Upper lobe of left lung (tissue), 6 donors: Measurements from ENCODE around the gene DIS3. TPM values are rescaled to one million over a fixed set of nuclear protein-coding genes. Genes with fewer than 3 reads are reported as not detected.

Source experiments
- ATAC-seq, 2 donors: fragments of 200-7000 bp; cut with Tn5 transposase; one replicate each; pipeline ENCODE4 v1.9.1; 2022; ENCODE audit warnings: mild to moderate bottlenecking in 2 of 2, moderate library complexity in 2 of 2; ENCODE audit not compliant: low FRiP score in 2 of 2
- DNase-seq, 2 donors: peaks; one replicate each; pipeline ENCODE4 v3.0.0-alpha.2; 2019 to 2020
- H3K27ac ChIP-seq, 4 donors: fragments of 200-600 bp; sonication (generic); one replicate each; pipeline ENCODE4 v1.5.1; 2016 to 2019
- H3K27me3 ChIP-seq, 4 donors: fragments of 200-600 bp; sonication (generic); one replicate each; pipeline ENCODE4 v1.5.1; 2017 to 2019
- H3K36me3 ChIP-seq, 4 donors: fragments of 200-600 bp; sonication (generic); one replicate each; pipeline ENCODE4 v1.5.1; 2016 to 2019
- H3K4me1 ChIP-seq, 4 donors: fragments of 200-600 bp; sonication (generic); one replicate each; pipeline ENCODE4 v1.5.1; 2018 to 2019
- H3K4me3 ChIP-seq, 4 donors: fragments of 200-600 bp; sonication (generic); one replicate each; pipeline ENCODE4 v1.5.1; 2017 to 2019; ENCODE audit warnings: mild to moderate bottlenecking in 2 of 4, moderate library complexity in 1 of 4
- H3K9me3 ChIP-seq, 4 donors: fragments of 200-600 bp; sonication (generic); one replicate each; pipeline ENCODE4 v1.5.1; 2018 to 2019
- EP300 ChIP-seq, 4 donors: sonication (generic); formaldehyde crosslinking; IDR thresholded peaks; one replicate each; pipeline ENCODE4 v1.5.1; 2017; ENCODE audit warnings: antibody characterized with exemption in 4 of 4, control low read depth in 2 of 4
- POLR2A ChIP-seq, 4 donors: fragments of 450-650 bp; IDR thresholded peaks; one replicate each; pipeline ENCODE4 v1.5.1; 2016 to 2017; ENCODE audit warnings: antibody characterized with exemption in 4 of 4, mild to moderate bottlenecking in 2 of 4
- POLR2AphosphoS5 ChIP-seq, 2 donors: sonication (generic); formaldehyde crosslinking; IDR thresholded peaks; one replicate each; pipeline ENCODE4 v1.5.1; 2017; ENCODE audit warnings: antibody characterized with exemption in 2 of 2
- WGBS, 2 donors: methylation state at CpG; one replicate each; pipeline ENCODE4 v1.1.5; 2017 to 2018; 5-methylcytosine and 5-hydroxymethylcytosine counted together
- total RNA-seq, 6 donors: library from RNA; depleted of rRNA in 4 of 6; stranded (reverse); fragments of >200 nt in 4 of 6; gene quantifications; one replicate each; pipeline versions ENCODE4 v1.1.0 to v1.2.1, GENCODE V29; 2016 to 2021
- TF ChIP-seq, protein P1 (sequence below), 6 experiments: fragments of 450-650 bp in 4 of 6; fragments of 200-600 bp in 2 of 6; sonication (generic) in 2 of 6; IDR thresholded peaks; one replicate each; pipeline ENCODE4 v1.5.1; 2016 to 2019; ENCODE audit warnings: antibody characterized with exemption in 6 of 6
- donor health status: DM: no; HTN: no; CAD: no; lungs with moderate emphysema.
- donor health status: DM: no; HTN: yes; CAD: no; lungs with severe emphysema.

The DIS3 gene, protein sequence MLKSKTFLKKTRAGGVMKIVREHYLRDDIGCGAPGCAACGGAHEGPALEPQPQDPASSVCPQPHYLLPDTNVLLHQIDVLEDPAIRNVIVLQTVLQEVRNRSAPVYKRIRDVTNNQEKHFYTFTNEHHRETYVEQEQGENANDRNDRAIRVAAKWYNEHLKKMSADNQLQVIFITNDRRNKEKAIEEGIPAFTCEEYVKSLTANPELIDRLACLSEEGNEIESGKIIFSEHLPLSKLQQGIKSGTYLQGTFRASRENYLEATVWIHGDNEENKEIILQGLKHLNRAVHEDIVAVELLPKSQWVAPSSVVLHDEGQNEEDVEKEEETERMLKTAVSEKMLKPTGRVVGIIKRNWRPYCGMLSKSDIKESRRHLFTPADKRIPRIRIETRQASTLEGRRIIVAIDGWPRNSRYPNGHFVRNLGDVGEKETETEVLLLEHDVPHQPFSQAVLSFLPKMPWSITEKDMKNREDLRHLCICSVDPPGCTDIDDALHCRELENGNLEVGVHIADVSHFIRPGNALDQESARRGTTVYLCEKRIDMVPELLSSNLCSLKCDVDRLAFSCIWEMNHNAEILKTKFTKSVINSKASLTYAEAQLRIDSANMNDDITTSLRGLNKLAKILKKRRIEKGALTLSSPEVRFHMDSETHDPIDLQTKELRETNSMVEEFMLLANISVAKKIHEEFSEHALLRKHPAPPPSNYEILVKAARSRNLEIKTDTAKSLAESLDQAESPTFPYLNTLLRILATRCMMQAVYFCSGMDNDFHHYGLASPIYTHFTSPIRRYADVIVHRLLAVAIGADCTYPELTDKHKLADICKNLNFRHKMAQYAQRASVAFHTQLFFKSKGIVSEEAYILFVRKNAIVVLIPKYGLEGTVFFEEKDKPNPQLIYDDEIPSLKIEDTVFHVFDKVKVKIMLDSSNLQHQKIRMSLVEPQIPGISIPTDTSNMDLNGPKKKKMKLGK
- total RNA-seq = 10 to 100 TPM in 5 of 6 donors, 1 to 10 TPM in 1; 7.3 to 32.3 (median 26.8) TPM

DNA sequence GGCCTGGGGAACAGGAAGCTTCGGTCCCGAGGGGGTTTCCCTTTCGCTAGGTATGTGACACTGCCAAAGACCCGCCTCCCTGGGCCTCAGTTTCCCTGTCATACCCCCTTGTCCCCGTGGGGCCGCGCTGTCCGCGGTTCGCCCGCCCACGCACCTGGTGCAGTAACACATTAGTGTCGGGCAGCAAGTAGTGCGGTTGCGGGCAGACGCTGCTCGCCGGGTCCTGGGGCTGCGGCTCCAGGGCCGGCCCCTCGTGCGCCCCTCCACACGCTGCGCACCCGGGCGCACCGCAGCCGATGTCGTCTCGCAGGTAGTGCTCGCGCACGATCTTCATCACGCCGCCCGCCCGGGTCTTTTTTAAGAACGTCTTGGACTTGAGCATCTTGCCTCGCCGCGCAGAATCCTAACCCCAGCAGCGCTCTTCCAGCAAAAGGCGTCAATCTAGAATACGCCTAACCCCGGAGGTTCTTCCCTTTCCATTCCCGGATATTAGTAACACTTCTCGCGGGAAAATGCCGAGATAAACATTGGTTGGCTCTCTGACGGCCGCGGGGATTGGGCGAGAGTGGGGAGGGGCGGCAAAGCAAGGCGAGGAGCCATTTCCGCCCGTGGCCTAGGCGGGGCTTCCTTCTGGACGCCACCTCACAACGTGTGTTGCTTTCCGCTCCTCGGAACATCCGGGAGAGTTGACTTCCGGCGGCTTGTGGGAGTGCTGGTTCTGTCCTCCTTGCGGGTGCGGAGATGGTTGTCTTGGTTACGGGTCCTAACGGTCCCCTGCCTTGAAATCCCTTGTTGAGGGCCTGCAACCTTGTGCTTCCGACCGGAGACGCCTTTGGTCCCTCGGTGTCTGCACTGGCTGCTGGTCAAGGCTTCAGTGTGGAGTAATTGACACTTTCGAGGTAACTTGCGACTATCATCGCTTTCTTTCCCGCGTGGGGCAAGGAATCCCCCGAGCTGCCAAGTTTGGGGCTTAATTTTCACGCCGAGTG lies at the start of gene DIS3, which contains the start of gene PIBF1:
TSS of gene DIS3 (minus strand) at position 450 of the 989 bp plus-strand sequence. CDS start at position 382, 68 bp downstream.
TSS of gene PIBF1 (plus strand) at position 683 of the 989 bp plus-strand sequence. CDS start 1,337 bp downstream, outside the sequence.
- Histone ChIP-seq H3K4me3 (peak within 1 kb of the TSS; percentile 84 to 99 (median 94)), H3K4me1 (peaks cover 27 to 52% (median 29%) of the 10 kb centered on the region in 4 donors), H3K27me3 (no peaks in the 10 kb centered on the region), H3K27ac (peak within 1 kb of the TSS; percentile 84 to 93 (median 91)), H3K9me3 (no peaks in the 10 kb centered on the region), H3K36me3 (peaks cover 6 to 25% (median 12%) of the 10 kb centered on the region in 4 donors)
- peak; percentile 100 for ATAC-seq
- peak; percentile 94 to 98 for DNase-seq
- TF ChIP-seq EP300 (IDR thresholded peaks at IDR 0.05) = peak in 1 of 4 donors; percentile 83
- peak in 3 of 4 donors; percentile 63 to 86 (median 74) for TF ChIP-seq POLR2A (IDR thresholded peaks at IDR 0.05)
- TF ChIP-seq, protein P1, sequence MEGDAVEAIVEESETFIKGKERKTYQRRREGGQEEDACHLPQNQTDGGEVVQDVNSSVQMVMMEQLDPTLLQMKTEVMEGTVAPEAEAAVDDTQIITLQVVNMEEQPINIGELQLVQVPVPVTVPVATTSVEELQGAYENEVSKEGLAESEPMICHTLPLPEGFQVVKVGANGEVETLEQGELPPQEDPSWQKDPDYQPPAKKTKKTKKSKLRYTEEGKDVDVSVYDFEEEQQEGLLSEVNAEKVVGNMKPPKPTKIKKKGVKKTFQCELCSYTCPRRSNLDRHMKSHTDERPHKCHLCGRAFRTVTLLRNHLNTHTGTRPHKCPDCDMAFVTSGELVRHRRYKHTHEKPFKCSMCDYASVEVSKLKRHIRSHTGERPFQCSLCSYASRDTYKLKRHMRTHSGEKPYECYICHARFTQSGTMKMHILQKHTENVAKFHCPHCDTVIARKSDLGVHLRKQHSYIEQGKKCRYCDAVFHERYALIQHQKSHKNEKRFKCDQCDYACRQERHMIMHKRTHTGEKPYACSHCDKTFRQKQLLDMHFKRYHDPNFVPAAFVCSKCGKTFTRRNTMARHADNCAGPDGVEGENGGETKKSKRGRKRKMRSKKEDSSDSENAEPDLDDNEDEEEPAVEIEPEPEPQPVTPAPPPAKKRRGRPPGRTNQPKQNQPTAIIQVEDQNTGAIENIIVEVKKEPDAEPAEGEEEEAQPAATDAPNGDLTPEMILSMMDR (IDR thresholded peaks at IDR 0.05) = peak in 2 of 6 experiments; percentile 9 to 18
- peak; percentile 80 to 92 for TF ChIP-seq POLR2AphosphoS5 (IDR thresholded peaks at IDR 0.05)
- WGBS, 2 donors = 0 to 1% methylated on average over 37 to 57 of the region's 81 CpGs

DNA sequence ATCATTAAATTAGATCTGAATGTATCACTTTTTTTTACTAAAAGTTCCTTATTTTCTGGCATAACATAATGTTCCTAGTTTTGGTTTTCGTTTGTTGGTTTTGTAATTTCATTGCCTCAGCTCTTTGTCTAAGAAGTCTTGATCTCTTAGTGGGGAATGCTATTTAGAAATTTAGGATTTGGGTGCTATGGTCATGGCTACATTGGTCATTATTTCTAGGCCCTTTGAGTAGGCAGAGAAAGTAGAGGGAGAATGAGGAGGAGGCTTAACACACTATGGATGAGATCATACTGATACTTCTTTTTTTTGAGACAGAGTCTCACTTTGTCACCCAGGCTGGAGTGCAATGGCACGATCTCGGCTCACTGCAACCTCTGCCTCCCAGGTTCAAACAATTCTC lies 42.0 kb upstream of the DIS3 start:
- WGBS, 2 donors = 76 to 89% methylated on average over 3 of the region's 3 CpGs
- no peaks in the 10 kb centered on the region for H3K27me3 ChIP-seq
- no peaks in the 10 kb centered on the region for H3K9me3 ChIP-seq
- TF ChIP-seq EP300 (IDR thresholded peaks at IDR 0.05) = no peak
- TF ChIP-seq, protein P1 (IDR thresholded peaks at IDR 0.05) = no peak
- no peak for TF ChIP-seq POLR2AphosphoS5 (IDR thresholded peaks at IDR 0.05)
- no peak for TF ChIP-seq POLR2A (IDR thresholded peaks at IDR 0.05)
- no peaks in the 10 kb centered on the region for H3K4me1 ChIP-seq
- DNase-seq (no peak), ATAC-seq (no peak)
- H3K4me3 ChIP-seq = no peak overlapping the region
- no peak overlapping the region for H3K27ac ChIP-seq
- peaks cover 0 to 64% (median 4%) of the 10 kb centered on the region in 4 donors for H3K36me3 ChIP-seq

DNA sequence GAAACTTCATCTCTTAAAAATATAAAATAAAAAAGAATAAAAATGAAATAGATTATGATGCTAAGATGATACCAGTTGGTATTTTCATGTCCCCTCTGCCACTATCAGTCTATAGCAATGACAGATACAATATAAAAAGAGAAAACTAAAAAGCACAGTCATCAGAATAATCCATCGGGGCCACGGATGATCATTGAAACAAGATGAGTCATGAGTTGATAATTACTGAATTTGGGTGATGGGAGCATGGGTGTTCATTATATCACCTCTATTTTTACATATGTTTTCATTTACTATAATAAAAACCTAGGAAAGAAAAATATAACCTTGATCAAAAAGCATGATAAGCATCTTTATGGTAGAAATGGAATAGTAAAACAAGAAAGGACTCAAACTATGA lies 41.4 kb upstream of the DIS3 start:
- Histone ChIP-seq H3K36me3 (peaks cover 0 to 59% (median 4%) of the 10 kb centered on the region in 4 donors), H3K9me3 (no peaks in the 10 kb centered on the region), H3K27me3 (no peaks in the 10 kb centered on the region), H3K4me1 (no peaks in the 10 kb centered on the region), H3K4me3 (no peak overlapping the region), H3K27ac (no peak overlapping the region)
- TF ChIP-seq EP300 (IDR thresholded peaks at IDR 0.05) (no peak), POLR2A (IDR thresholded peaks at IDR 0.05) (no peak), POLR2AphosphoS5 (IDR thresholded peaks at IDR 0.05) (no peak)
- TF ChIP-seq, protein P1 (IDR thresholded peaks at IDR 0.05) = no peak
- WGBS, 2 donors = 90 to 100% methylated on average over 2 of the region's 2 CpGs
- ATAC-seq (no peak), DNase-seq (no peak)

DNA sequence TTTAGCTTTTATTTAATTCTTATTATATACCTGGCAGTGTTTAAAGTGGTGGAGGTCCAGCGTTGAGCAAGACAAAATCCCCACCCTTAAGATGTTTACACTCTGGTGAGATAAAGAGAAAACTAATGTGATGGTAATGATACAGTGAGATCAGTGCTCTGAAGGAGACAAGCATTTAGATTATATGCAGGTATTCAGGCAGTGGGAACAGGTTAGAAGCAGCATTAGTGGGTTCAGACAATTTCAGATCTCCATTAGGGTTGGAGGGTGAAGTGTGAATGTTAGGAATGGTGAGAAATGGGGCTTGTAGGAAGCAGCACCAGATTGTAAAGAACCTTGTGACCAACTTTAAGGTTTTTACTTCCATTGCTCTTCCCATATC lies 39.2 kb upstream of the DIS3 start:
- Histone ChIP-seq H3K36me3 (peaks cover 0 to 50% (median 0%) of the 10 kb centered on the region in 4 donors), H3K27me3 (no peaks in the 10 kb centered on the region), H3K9me3 (no peaks in the 10 kb centered on the region), H3K4me3 (no peak overlapping the region), H3K27ac (no peak overlapping the region), H3K4me1 (no peaks in the 10 kb centered on the region)
- ATAC-seq (no peak), DNase-seq (no peak)
- no peak for TF ChIP-seq EP300 (IDR thresholded peaks at IDR 0.05)
- TF ChIP-seq POLR2A (IDR thresholded peaks at IDR 0.05) = no peak
- TF ChIP-seq, protein P1 (IDR thresholded peaks at IDR 0.05) = no peak
- no peak for TF ChIP-seq POLR2AphosphoS5 (IDR thresholded peaks at IDR 0.05)
- WGBS, 2 donors = 47 to 59% methylated on average over 1 of the region's 1 CpG
